GM21528 (cell line): ENCODE results near the gene TBC1D23.
"Not testable (repeated sequence)": the region's sequence is repeated elsewhere in the genome, so short reads cannot be mapped to it uniquely, and the experiment has no call there.

Experiments
- ATAC-seq: cut with Tn5 transposase; IDR thresholded peaks from one replicate; pipeline ENCODE4 v1.9.1; 2021; ENCODE audit warnings: mild to moderate bottlenecking, moderate library complexity; ENCODE audit not compliant: unreplicated experiment, low FRiP score

Gene TBC1D23

DNA sequence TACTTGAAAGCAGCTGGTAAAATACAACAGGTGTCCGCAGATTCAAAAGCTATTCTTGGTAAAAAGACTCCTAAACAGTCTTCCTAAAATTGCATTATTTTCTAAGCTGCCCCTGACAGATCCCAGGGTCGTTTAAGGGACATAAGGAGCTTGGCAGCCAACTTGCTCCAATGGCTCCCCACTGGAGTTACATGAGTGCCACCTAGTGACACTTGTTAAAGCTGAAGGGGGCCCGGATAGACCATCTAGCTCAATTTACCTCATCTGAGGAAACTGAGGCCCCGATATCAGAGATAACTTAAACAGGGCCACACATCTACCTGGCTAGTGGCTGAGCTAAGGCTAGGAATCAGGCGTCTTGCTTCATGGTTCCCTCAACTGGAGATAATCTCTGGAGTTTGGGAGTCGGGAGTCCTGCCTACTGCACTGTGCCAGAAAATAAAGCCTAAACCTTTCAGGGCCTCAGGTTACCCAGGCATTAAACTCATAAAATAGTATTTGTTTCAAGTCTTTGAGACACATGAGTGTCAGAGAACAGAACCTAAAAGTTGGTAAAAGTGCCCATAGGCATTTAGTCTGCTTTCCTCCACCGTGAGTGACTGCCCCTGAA, 6.5 kb upstream of the TBC1D23 start:
- no peak for ATAC-seq

- ATAC-seq, result no peak
These were observed 4.1 kb upstream of the TBC1D23 start for GRCh38 chr3:100256731-100257151.

GRCh38 chr3:100257586-100257985, 3.2 kb upstream of the TBC1D23 start:
- no peak for ATAC-seq

DNA sequence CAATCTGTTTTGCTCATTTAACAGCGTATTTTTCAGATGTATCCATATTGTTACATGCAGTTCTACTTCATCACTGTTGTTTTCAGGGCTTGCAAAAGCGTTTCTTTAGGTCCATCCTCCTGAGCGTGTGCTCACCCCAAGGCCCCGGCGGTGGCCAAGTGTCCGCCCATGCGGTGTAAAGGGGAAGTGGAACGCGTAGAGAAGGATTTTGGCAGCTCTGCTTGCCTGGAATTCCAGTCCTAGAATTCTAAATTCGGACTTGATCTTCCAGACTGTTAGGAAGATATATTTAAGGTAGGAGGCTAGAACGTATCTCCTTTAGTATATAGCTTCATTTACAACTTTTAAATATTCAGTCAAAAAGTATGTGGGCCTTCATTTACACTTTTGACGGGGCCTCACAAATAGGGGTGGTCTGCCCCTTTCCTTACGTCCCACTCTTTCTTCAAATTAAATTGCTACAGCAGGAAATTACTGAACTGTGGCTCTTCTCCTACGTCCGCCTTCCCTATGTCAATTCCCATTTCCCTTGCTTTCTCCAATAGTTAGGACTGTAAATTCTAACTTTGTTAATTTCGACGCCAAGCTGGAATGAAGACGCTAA, 609 bp upstream of the TBC1D23 start:
- no peak for ATAC-seq

GRCh38 chr3:100261485-100261903, 702 bp downstream of the TBC1D23 start:
- no peak for ATAC-seq

DNA sequence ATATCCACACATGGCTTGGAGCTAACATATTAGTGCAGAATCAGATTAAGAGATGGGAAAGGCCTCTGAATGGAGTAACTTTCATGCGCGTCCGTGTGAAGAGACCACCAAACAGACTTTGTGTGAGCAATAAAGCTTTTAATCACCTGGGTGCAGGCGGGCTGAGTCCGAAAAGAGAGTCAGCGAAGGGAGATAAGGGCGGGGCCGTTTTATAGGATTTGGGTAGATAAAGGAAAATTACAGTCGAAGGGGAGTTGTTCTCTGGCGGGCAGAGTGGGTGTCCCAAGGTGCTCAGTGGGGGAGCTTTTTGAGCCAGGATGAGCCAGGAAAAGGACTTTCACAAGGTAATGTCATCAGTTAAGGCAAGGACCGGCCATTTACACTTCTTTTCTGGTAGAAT, 2.1 kb downstream of the TBC1D23 start:
- ATAC-seq, result not testable (repeated sequence)

GRCh38 chr3:100263583-100263982, 2.8 kb downstream of the TBC1D23 start:
- ATAC-seq, result no peak

DNA sequence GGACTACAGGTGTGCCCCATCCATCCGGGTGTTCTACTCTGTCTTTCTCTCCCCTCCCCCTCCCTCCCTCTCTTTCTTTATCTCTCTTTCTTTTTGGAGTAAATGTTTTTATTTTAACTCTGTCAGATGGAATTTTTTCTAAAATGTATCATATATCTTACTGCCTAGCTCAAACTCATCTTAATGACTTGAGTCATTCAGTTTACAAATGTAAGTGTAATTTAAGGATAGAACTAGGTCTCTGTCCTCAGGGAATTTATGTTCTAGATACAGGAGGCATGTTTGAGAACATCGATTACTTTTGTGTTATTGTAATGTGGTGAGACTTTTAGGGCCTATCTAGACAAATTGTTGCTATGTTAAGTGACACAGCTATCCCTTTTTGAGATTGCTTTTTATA, 3.5 kb downstream of the TBC1D23 start:
- no peak for ATAC-seq

DNA sequence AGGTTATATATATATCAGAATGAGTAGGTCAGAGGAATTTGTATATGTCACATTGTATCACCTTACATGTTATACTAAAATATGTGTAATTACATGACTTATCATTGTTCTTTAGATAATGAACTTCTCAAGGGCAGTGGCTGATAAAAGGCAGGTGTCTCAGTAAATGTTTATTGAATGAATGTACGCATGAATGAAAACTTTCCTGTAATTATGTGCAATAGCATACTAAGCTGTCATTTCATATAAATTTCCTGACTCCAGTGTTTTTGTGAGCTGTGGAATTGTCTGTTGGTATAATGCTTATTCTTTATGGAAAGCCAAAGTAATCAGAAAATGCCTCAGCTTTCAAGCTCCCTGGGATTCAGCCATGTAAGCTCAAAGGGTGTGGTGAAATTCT, 4.2 kb downstream of the TBC1D23 start:
- no peak for ATAC-seq

GRCh38 chr3:100266531-100266930, 5.7 kb downstream of the TBC1D23 start:
- no peak for ATAC-seq

DNA sequence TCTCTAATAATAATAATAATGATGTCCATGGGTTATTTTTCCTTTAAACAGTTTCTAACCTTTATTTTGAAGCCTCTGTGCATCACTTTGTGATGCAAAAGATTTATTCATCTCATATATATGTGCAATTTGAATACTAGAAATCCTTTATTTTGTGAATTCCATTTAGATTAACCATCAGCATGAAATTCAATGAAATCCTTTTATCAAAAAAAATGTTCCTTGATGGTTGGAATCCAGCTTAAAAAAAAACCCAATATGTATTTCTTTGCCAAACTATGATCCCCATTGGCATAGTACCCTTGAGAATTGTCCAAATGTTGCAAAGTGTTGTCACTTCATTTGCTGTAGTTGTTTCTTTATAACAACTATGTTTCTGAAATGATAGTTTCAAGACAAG, 7.4 kb downstream of the TBC1D23 start:
- ATAC-seq, result no peak

- ATAC-seq, result no peak
These were observed 8.2 kb downstream of the TBC1D23 start for GRCh38 chr3:100269001-100269400.

DNA sequence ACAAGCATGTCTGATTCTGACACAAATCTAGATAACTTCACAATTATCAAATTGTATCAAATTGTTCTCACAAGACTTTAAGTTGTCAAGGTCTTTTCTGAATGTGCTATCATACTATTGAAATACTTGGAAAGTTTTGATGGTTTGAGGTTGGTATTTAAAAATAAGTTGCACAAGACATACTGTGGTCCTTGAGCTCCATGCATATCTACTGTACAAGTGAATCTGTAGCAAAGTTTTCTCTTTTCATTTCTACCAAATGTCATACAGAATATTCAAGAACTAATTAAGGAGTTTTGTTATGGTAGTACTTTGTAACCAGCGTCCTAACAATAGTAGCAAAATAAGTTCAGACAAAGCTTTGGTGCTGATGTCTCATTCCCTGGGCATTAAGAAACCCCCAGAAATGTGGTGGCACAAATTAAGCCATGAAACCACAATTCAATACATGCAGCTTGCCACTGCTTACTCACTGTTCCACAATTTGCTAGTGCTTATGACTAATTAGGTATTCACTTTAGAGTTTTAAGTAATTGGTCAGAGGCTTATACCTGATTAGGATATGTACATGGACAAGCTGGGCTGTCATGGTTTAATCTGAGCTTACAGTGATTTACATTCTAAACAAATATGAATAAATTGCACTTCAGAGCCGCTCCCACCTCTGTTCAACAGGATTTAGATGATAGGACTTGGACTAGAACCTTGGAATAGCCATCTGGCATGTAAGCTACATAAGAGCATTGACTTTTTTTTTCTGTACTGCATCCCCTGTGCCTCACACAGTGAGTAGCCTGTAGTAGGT, 8.8 kb downstream of the TBC1D23 start:
- ATAC-seq, result no peak

- no peak for ATAC-seq
These were observed 9.4 kb downstream of the TBC1D23 start for GRCh38 chr3:100270215-100270583.

- ATAC-seq, result no peak
These were observed 10.7 kb downstream of the TBC1D23 start for GRCh38 chr3:100271522-100271921.

GRCh38 chr3:100272797-100273611, 12.2 kb downstream of the TBC1D23 start:
- ATAC-seq, result not testable (repeated sequence)

- no peak for ATAC-seq
These were observed 13.6 kb downstream of the TBC1D23 start for GRCh38 chr3:100274361-100274760.

GRCh38 chr3:100277255-100277800, 16.5 kb downstream of the TBC1D23 start:
- no peak for ATAC-seq

GRCh38 chr3:100278910-100279309, 18.1 kb downstream of the TBC1D23 start:
- ATAC-seq, result no peak

- ATAC-seq, result no peak
These were observed 27.6 kb downstream of the TBC1D23 start for GRCh38 chr3:100288288-100288894.
